MM.1S (cell line): ENCODE results near the gene AUTS2.

Experiments used
- DNase-seq: peaks from one replicate; pipeline ENCODE4 v3.0.0-alpha.2; 2015
- H2AFZ ChIP-seq: fragments of 300-600 bp; sonication (generic); 2 replicates; pipeline ENCODE4 v1.6.0; 2016; ENCODE audit warnings: antibody characterized with exemption, low read length
- H3F3A ChIP-seq: fragments of 300-600 bp; sonication (generic); 2 replicates; pipeline ENCODE4 v1.6.1; 2016; ENCODE audit warnings: mild to moderate bottlenecking, antibody characterized with exemption, low read length, moderate library complexity, mixed read lengths; ENCODE audit not compliant: insufficient read depth
- H3K27ac ChIP-seq: fragments of 300-600 bp; sonication (generic); 2 replicates; pipeline ENCODE4 v1.5.1; 2016; ENCODE audit warnings: mild to moderate bottlenecking, low read length
- H3K27me3 ChIP-seq: fragments of 300-600 bp; sonication (generic); replicated peaks from 2 replicates; pipeline ENCODE4 v1.6.0; 2016; ENCODE audit warnings: low read length; ENCODE audit not compliant: insufficient read depth
- H3K36me3 ChIP-seq: fragments of 300-600 bp; sonication (generic); replicated peaks from 2 replicates; pipeline ENCODE4 v1.6.1; 2016; ENCODE audit warnings: mild to moderate bottlenecking, low read length, mixed read lengths; ENCODE audit not compliant: insufficient read depth
- H3K4me1 ChIP-seq: fragments of 300-600 bp; sonication (generic); 2 replicates; pipeline ENCODE4 v1.6.1; 2016; ENCODE audit warnings: low read length, mixed read lengths
- H3K4me2 ChIP-seq: fragments of 300-600 bp; sonication (generic); 2 replicates; pipeline ENCODE4 v1.6.0; 2016; ENCODE audit warnings: low read depth, low read length
- H3K4me3 ChIP-seq: fragments of 300-600 bp; sonication (generic); 2 replicates; pipeline ENCODE4 v1.5.1; 2016; ENCODE audit warnings: low read length, mixed read lengths
- H3K79me2 ChIP-seq: fragments of 300-600 bp; sonication (generic); 2 replicates; pipeline ENCODE4 v1.6.1; 2016; ENCODE audit warnings: mixed run types, low read length, mixed read lengths
- H3K9ac ChIP-seq: fragments of 300-600 bp; sonication (generic); 2 replicates; pipeline ENCODE4 v1.6.1; 2016; ENCODE audit warnings: low read length, mixed read lengths
- H3K9me2 ChIP-seq: fragments of 300-600 bp; sonication (generic); replicated peaks from 2 replicates; pipeline ENCODE4 v1.6.1; 2016; ENCODE audit warnings: mild to moderate bottlenecking, low read length, mixed read lengths; ENCODE audit not compliant: insufficient read depth
- H3K9me3 ChIP-seq: fragments of 300-600 bp; sonication (generic); replicated peaks from 2 replicates; pipeline ENCODE4 v1.6.1; 2016; ENCODE audit warnings: mild to moderate bottlenecking, low read length, mixed read lengths; ENCODE audit not compliant: insufficient read depth
- H4K20me1 ChIP-seq: fragments of 300-600 bp; sonication (generic); 2 replicates; pipeline ENCODE4 v1.6.1; 2016; ENCODE audit warnings: mild to moderate bottlenecking, low read length, moderate library complexity, mixed read lengths; ENCODE audit not compliant: insufficient read depth
- EZH2 ChIP-seq: fragments of 300-600 bp; sonication (generic); optimal IDR thresholded peaks from 2 replicates; pipeline ENCODE3; 2017; ENCODE audit warnings: low read depth, mild to moderate bottlenecking, antibody characterized with exemption, low read length, mixed read lengths
- EZH2phosphoT487 ChIP-seq: fragments of 300-600 bp; sonication (generic); IDR thresholded peaks from 2 replicates; pipeline ENCODE4 v1.6.1; 2018; ENCODE audit warnings: antibody characterized with exemption, low read length
- TF ChIP-seq, protein P1 (sequence below): fragments of 300-600 bp; sonication (generic); IDR thresholded peaks from 2 replicates; pipeline ENCODE4 v1.5.1; 2016; ENCODE audit warnings: antibody characterized with exemption, low read length, mixed read lengths

AUTS2 gene

DNA sequence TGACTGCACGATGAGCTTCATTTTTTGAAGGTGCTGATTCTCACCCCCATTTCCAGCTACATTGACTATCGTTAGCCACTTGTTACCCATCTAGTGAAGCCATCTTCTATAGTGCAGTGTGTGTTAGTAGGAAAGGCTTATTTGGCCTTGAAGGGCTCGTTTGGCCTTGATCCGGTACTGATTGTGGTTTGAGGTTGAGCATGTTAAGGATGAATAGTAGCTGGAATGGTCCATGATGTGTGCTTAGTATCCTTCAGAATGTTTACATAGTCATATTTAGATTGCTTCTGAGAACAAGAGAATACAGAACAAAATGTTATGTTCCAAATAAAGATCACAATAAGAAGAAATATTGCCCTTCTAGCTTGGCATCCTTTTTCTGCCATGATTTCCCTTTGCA is 591.5 kb downstream of the AUTS2 start:
- Histone ChIP-seq H3K4me1 (no peaks in the 10 kb centered on the region), H3K9ac (no peak overlapping the region), H3F3A (no peaks in the 10 kb centered on the region), H3K36me3 (no peaks in the 10 kb centered on the region), H3K4me3 (no peak overlapping the region), H3K27ac (no peak overlapping the region), H3K79me2 (no peaks in the 10 kb centered on the region), H3K9me2 (no peaks in the 10 kb centered on the region), H4K20me1 (no peaks in the 10 kb centered on the region), H3K9me3 (no peaks in the 10 kb centered on the region), H3K27me3 (no peaks in the 10 kb centered on the region), H2AFZ (no peak overlapping the region), H3K4me2 (no peak overlapping the region)
- DNase-seq = no peak
- TF ChIP-seq, protein P1, sequence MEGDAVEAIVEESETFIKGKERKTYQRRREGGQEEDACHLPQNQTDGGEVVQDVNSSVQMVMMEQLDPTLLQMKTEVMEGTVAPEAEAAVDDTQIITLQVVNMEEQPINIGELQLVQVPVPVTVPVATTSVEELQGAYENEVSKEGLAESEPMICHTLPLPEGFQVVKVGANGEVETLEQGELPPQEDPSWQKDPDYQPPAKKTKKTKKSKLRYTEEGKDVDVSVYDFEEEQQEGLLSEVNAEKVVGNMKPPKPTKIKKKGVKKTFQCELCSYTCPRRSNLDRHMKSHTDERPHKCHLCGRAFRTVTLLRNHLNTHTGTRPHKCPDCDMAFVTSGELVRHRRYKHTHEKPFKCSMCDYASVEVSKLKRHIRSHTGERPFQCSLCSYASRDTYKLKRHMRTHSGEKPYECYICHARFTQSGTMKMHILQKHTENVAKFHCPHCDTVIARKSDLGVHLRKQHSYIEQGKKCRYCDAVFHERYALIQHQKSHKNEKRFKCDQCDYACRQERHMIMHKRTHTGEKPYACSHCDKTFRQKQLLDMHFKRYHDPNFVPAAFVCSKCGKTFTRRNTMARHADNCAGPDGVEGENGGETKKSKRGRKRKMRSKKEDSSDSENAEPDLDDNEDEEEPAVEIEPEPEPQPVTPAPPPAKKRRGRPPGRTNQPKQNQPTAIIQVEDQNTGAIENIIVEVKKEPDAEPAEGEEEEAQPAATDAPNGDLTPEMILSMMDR = no peak
- TF ChIP-seq EZH2 (no peak), EZH2phosphoT487 (no peak)

DNA sequence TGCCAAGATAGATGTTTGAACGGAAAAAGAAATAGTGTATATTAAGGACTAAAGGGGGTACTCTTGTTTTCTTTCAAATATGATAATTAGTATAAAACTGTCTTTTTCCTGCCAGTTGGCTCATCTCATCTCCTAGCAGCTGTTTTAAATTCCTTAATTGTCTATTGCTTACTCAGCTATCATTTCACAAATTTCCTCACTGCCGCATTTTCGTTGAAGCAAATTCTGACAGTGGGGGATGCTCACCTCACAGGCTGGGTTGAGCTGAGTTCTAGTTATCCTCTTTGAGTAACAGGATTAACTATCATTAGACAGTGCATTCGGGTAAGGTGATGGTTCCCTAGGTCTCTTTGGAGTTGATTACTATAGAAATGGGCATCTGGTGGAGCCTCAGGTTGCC is 592.0 kb downstream of the AUTS2 start:
- Histone ChIP-seq H3F3A (no peaks in the 10 kb centered on the region), H3K4me3 (no peak overlapping the region), H3K4me1 (no peaks in the 10 kb centered on the region), H3K9ac (no peak overlapping the region), H4K20me1 (no peaks in the 10 kb centered on the region), H3K27ac (no peak overlapping the region), H3K27me3 (no peaks in the 10 kb centered on the region), H3K4me2 (no peak overlapping the region), H3K36me3 (no peaks in the 10 kb centered on the region), H2AFZ (no peak overlapping the region), H3K79me2 (no peaks in the 10 kb centered on the region), H3K9me2 (no peaks in the 10 kb centered on the region), H3K9me3 (no peaks in the 10 kb centered on the region)
- no peak for DNase-seq
- TF ChIP-seq, protein P1 = no peak
- no peak for TF ChIP-seq EZH2
- no peak for TF ChIP-seq EZH2phosphoT487

DNA sequence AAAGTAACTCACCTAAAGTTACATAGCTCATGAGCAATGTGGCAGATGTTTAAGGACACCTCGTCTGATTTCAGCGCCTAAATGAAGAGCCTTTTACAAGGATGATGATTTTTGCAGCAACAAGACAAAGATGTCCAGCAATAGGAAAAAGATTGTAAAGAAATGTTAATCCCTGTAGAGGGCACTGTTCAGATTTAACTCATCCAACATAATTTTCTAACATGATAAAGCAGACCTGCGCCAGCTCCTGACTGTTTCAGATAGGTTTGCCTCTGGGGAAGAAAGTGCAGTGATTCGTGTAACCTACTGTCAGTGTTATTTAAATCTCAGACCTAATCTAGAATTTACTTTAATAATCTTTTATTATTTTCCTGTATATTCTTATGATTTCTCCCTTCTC is 595.2 kb downstream of the AUTS2 start:
- Histone ChIP-seq H3K4me3 (no peak overlapping the region), H3K36me3 (no peaks in the 10 kb centered on the region), H3K9me2 (no peaks in the 10 kb centered on the region), H3K9me3 (no peaks in the 10 kb centered on the region), H2AFZ (no peak overlapping the region), H3K79me2 (no peaks in the 10 kb centered on the region), H3K4me1 (no peaks in the 10 kb centered on the region), H3K27me3 (no peaks in the 10 kb centered on the region), H3K4me2 (no peak overlapping the region), H3K27ac (no peak overlapping the region), H3F3A (no peaks in the 10 kb centered on the region), H3K9ac (no peak overlapping the region), H4K20me1 (no peaks in the 10 kb centered on the region)
- peak; percentile 19 for DNase-seq
- TF ChIP-seq, protein P1 = peak; percentile 25; the same call in 1 of the 2 replicates
- TF ChIP-seq EZH2phosphoT487 = no peak
